Neuronal stem cell (in vitro differentiated cells): Measurements from ENCODE around the gene CD8B2.

Experiments used
- DNase-seq: peaks from one replicate; pipeline ENCODE4 v3.0.0-alpha.2; 2013; ENCODE audit warnings: low spot score
- H2AFZ ChIP-seq: one replicate; pipeline ENCODE4 v1.6.1; 2013; ENCODE audit warnings: mild to moderate bottlenecking, low read length, inconsistent platforms
- H2AK5ac ChIP-seq: 2 replicates; pipeline ENCODE4 v1.6.1; 2013; ENCODE audit warnings: low read depth, mild to moderate bottlenecking, inconsistent platforms, low read length, moderate library complexity, mixed read lengths
- H2BK120ac ChIP-seq: 2 replicates; pipeline ENCODE4 v1.6.1; 2013; ENCODE audit warnings: low read depth, mild to moderate bottlenecking, inconsistent platforms, low read length, moderate library complexity, mixed read lengths
- H2BK12ac ChIP-seq: one replicate; pipeline ENCODE4 v1.6.1; 2013; ENCODE audit warnings: low read length, inconsistent platforms
- H2BK15ac ChIP-seq: 2 replicates; pipeline ENCODE4 v1.6.1; 2013; ENCODE audit warnings: mild to moderate bottlenecking, low read length, inconsistent platforms, mixed read lengths
- H2BK5ac ChIP-seq: one replicate; pipeline ENCODE4 v1.6.1; 2013; ENCODE audit warnings: inconsistent platforms, mild to moderate bottlenecking, low read length, moderate library complexity
- H3K14ac ChIP-seq: one replicate; pipeline ENCODE4 v1.6.1; 2013; ENCODE audit warnings: low read length, inconsistent platforms
- H3K18ac ChIP-seq: 2 replicates; pipeline ENCODE4 v1.6.1; 2013; ENCODE audit warnings: low read length, inconsistent platforms
- H3K23ac ChIP-seq: 2 replicates; pipeline ENCODE4 v1.6.1; 2013; ENCODE audit warnings: low read depth, mild to moderate bottlenecking, mixed read lengths, low read length, inconsistent platforms; ENCODE audit not compliant: poor library complexity
- H3K27ac ChIP-seq: replicated peaks from 3 replicates; pipeline ENCODE4 v1.5.1; 2013; ENCODE audit warnings: low read length, inconsistent platforms
- H3K27me3 ChIP-seq, 3 experiments: 2 replicates each; pipeline ENCODE4 v1.6.1; 2013; ENCODE audit warnings: low read length in 3 of 3, mild to moderate bottlenecking in 2 of 3, inconsistent platforms in 1 of 3, low read depth in 1 of 3, mixed read lengths in 1 of 3, moderate library complexity in 1 of 3; ENCODE audit not compliant: control insufficient read depth in 3 of 3, insufficient read depth in 3 of 3
- H3K36me3 ChIP-seq, 2 donors: replicated peaks in 1 of 2; 2 replicates each; pipeline ENCODE4 v1.6.1; 2013; ENCODE audit warnings: low read length in 2 of 2; ENCODE audit not compliant: control insufficient read depth in 2 of 2, insufficient read depth in 2 of 2
- H3K4ac ChIP-seq: 2 replicates; pipeline ENCODE4 v1.6.1; 2013; ENCODE audit warnings: inconsistent platforms, mild to moderate bottlenecking, low read length, moderate library complexity
- H3K4me1 ChIP-seq, 2 donors: 1 replicate in 1 of 2; 2 replicates in 1 of 2; pipeline ENCODE4 v1.6.1; 2013; ENCODE audit warnings: low read length in 2 of 2, low read depth in 1 of 2; ENCODE audit not compliant: control insufficient read depth in 2 of 2, insufficient read depth in 1 of 2
- H3K4me2 ChIP-seq: one replicate; pipeline ENCODE4 v1.6.1; 2013; ENCODE audit warnings: mild to moderate bottlenecking, low read length, inconsistent platforms; ENCODE audit not compliant: insufficient read depth, poor library complexity, severe bottlenecking
- H3K4me3 ChIP-seq, 2 donors: 2 replicates each; pipeline ENCODE4 v1.5.1; 2013; ENCODE audit warnings: low read length in 2 of 2, mild to moderate bottlenecking in 2 of 2, inconsistent platforms in 1 of 2, moderate library complexity in 1 of 2
- H3K79me1 ChIP-seq: one replicate; pipeline ENCODE4 v1.6.1; 2013; ENCODE audit warnings: low read depth, mild to moderate bottlenecking, inconsistent platforms, low read length, moderate library complexity
- H3K9ac ChIP-seq: one replicate; pipeline ENCODE4 v1.6.1; 2013; ENCODE audit warnings: mild to moderate bottlenecking, low read depth, low read length, inconsistent platforms; ENCODE audit not compliant: poor library complexity
- H3K9me3 ChIP-seq, 2 donors: replicated peaks in 1 of 2; 2 replicates each; pipeline versions ENCODE3 to v1.6.1; 2013; ENCODE audit warnings: low read length in 2 of 2, mild to moderate bottlenecking in 2 of 2, inconsistent platforms in 1 of 2, low read depth in 1 of 2, mixed read lengths in 1 of 2, moderate library complexity in 1 of 2; ENCODE audit not compliant: control insufficient read depth in 2 of 2, insufficient read depth in 1 of 2
- H4K8ac ChIP-seq: one replicate; pipeline ENCODE4 v1.6.1; 2013; ENCODE audit warnings: low read depth, mild to moderate bottlenecking, inconsistent platforms, low read length, moderate library complexity
- H4K91ac ChIP-seq: one replicate; pipeline ENCODE4 v1.6.1; 2013; ENCODE audit warnings: low read length, low read depth, mild to moderate bottlenecking, inconsistent platforms; ENCODE audit not compliant: poor library complexity
- WGBS, 2 donors: extraction: QIAGEN DNeasy Blood & Tissue Kit; methylation state at CpG; one replicate each; pipeline ENCODE4 v1.1.7; 2013; ENCODE audit warnings: missing lambda C conversion rate in 2 of 2, mixed read lengths in 1 of 2; ENCODE audit not compliant: insufficient read length in 2 of 2, insufficient replicate concordance in 1 of 2; ENCODE audit errors: extremely low coverage in 2 of 2; 5-methylcytosine and 5-hydroxymethylcytosine counted together

The CD8B2 gene

DNA sequence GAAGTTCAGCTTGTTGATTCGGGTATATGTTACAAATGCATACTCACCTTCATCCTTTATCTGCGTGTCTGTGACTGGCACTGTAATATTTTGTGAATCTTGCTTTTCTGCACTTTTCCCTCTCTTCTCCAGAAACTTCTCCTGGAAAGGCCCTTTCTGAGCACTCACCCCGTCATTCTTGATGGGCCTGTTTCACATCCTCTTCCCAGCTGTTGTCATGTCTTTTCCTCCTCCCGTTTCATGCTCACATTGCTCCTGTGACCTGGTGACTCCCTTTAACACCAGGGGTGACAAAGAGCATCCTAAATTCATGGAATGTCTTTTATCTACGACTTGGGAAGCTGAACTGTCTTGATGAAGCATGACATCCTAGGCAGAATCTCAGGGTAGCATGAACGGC lies 65.8 kb downstream of the CD8B2 start:
- peaks cover 0 to 3% (median 0%) of the 10 kb centered on the region in 3 experiments for H3K27me3 ChIP-seq
- H3K9me3 ChIP-seq: peaks cover 0 to 2% of the 10 kb centered on the region in 2 donors
- no peak overlapping the region for H3K4ac ChIP-seq
- no peak overlapping the region for H2BK12ac ChIP-seq
- no peak overlapping the region for H3K4me3 ChIP-seq
- H2BK5ac ChIP-seq: no peak overlapping the region
- H4K8ac ChIP-seq: no peak overlapping the region
- H3K4me1 ChIP-seq: no peaks in the 10 kb centered on the region
- no peak overlapping the region for H3K18ac ChIP-seq
- H3K79me1 ChIP-seq: no peaks in the 10 kb centered on the region
- no peak overlapping the region for H3K23ac ChIP-seq
- no CpG with 5 or more reads among the region's 6 CpGs for WGBS, 2 donors
- H3K27ac ChIP-seq: no peak overlapping the region
- H3K36me3 ChIP-seq: no peaks in the 10 kb centered on the region
- H2BK15ac ChIP-seq: no peak overlapping the region
- no peak overlapping the region for H4K91ac ChIP-seq
- no peak for DNase-seq
- no peak overlapping the region for H3K4me2 ChIP-seq
- H3K9ac ChIP-seq: no peak overlapping the region
- no peak overlapping the region for H2BK120ac ChIP-seq
- H3K14ac ChIP-seq: no peak overlapping the region
- no peak overlapping the region for H2AK5ac ChIP-seq
- H2AFZ ChIP-seq: no peak overlapping the region

DNA sequence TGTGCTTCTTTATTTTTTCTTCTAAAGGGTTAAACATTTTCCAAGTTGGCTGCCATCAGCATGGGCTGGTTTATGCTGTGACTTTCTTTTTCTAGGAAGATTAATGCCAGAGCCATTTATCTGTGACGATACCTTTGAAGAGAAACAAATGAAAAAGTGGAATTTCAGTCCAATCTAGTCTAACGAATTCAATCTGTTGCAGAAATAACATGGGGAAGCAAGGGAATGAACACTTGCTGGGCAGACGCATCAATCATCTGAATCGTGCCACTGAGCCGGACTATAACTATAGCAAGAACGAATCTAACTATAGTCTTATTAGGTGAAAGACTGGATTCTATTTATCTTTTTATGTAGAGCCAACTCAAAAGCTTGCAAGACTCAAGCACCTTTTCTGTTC lies 66.2 kb downstream of the CD8B2 start:
- Histone ChIP-seq H2BK15ac (no peak overlapping the region), H3K4ac (no peak overlapping the region), H3K9me3 (peaks cover 0 to 4% of the 10 kb centered on the region in 2 donors), H3K27ac (no peak overlapping the region), H2AK5ac (no peak overlapping the region), H3K18ac (no peak overlapping the region), H3K79me1 (no peaks in the 10 kb centered on the region), H4K91ac (no peak overlapping the region), H3K4me3 (no peak overlapping the region), H2BK12ac (no peak overlapping the region), H3K14ac (no peak overlapping the region), H3K4me2 (no peak overlapping the region), H3K9ac (no peak overlapping the region), H2AFZ (no peak overlapping the region), H2BK5ac (no peak overlapping the region), H3K36me3 (no peaks in the 10 kb centered on the region), H3K23ac (no peak overlapping the region), H4K8ac (no peak overlapping the region), H3K4me1 (no peaks in the 10 kb centered on the region), H2BK120ac (no peak overlapping the region), H3K27me3 (peaks cover 0 to 3% (median 0%) of the 10 kb centered on the region in 3 experiments)
- no CpG with 5 or more reads among the region's 6 CpGs for WGBS, 2 donors
- no peak for DNase-seq

DNA sequence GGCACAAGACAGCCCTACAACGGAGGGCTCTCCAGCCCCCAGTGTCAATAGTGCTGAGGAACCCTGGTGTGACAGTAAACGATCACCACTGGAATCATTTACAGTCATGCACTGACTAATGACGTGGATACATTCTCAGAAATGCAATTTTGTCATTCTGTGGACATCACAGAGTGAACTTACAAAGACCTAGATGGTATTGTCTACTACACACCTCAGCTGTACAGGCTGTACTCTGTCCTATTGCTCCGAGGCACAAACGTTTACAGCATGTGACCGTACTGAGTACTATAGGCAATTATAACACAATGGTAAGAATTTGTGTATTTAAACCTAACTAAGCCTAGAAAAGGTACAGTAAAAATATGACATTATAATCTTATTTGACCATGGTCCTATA lies 67.2 kb downstream of the CD8B2 start:
- Histone ChIP-seq H2AK5ac (no peak overlapping the region), H3K36me3 (no peaks in the 10 kb centered on the region), H3K14ac (no peak overlapping the region), H2BK12ac (no peak overlapping the region), H3K79me1 (no peaks in the 10 kb centered on the region), H2BK5ac (no peak overlapping the region), H3K9ac (no peak overlapping the region), H3K4ac (no peak overlapping the region), H4K8ac (no peak overlapping the region), H3K4me3 (no peak overlapping the region), H3K23ac (no peak overlapping the region), H3K9me3 (peaks cover 0 to 4% of the 10 kb centered on the region in 2 donors), H3K27me3 (peaks cover 0 to 3% (median 0%) of the 10 kb centered on the region in 3 experiments), H3K27ac (no peak overlapping the region), H2BK120ac (no peak overlapping the region), H3K18ac (no peak overlapping the region), H3K4me1 (no peaks in the 10 kb centered on the region), H4K91ac (no peak overlapping the region), H2BK15ac (no peak overlapping the region), H2AFZ (no peak overlapping the region), H3K4me2 (no peak overlapping the region)
- WGBS, 2 donors: no CpG with 5 or more reads among the region's 6 CpGs
- no peak for DNase-seq

DNA sequence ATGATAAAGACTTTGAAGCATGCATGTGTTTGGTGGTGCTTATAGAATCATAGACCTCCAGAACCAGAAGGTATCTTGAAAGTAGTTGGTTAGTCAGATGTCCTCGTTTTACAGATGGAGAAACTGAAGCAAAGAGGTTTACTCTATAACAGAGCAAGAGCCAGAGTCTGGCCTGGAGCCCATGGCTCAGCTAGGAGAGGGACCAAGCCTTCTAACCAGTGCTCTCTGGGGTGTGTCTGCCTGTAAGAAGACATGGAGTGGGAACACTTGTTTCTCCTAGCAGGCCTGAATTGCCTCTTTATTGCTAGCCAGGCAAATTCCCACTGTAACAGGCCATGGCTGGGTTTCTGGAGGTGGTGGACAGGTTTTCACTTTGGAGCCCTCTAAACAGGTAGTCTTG lies 67.9 kb downstream of the CD8B2 start:
- no CpG with 5 or more reads among the region's 1 CpG for WGBS, 2 donors

More for the DNA sequence above, 67.9 kb downstream of the CD8B2 start:
- Histone ChIP-seq H2AK5ac (no peak overlapping the region), H3K4ac (no peak overlapping the region), H3K4me1 (no peaks in the 10 kb centered on the region), H3K27me3 (peaks cover 0 to 3% (median 0%) of the 10 kb centered on the region in 3 experiments), H3K14ac (no peak overlapping the region), H3K23ac (no peak overlapping the region), H3K9me3 (peaks cover 0 to 4% of the 10 kb centered on the region in 2 donors), H3K18ac (no peak overlapping the region), H3K27ac (no peak overlapping the region), H3K4me2 (no peak overlapping the region), H2AFZ (no peak overlapping the region), H2BK120ac (no peak overlapping the region), H3K36me3 (no peaks in the 10 kb centered on the region), H3K79me1 (no peaks in the 10 kb centered on the region), H4K91ac (no peak overlapping the region), H2BK15ac (no peak overlapping the region), H4K8ac (no peak overlapping the region), H2BK5ac (no peak overlapping the region), H3K4me3 (no peak overlapping the region), H3K9ac (no peak overlapping the region), H2BK12ac (no peak overlapping the region)
- DNase-seq: no peak
